Dermis microvascular lymphatic vessel endothelial cell (primary cell): ENCODE measurements around the gene ZNF865. TPM values are rescaled to one million over a fixed set of nuclear protein-coding genes. Genes with fewer than 3 reads are reported as not detected.

Experiments used
- DNase-seq, 2 donors: peaks; one replicate each; pipeline versions ENCODE4 v3.0.0 to v3.0.0-alpha.2; 2010; ENCODE audit warnings: low read depth in 2 of 2
- total RNA-seq: library from RNA; depleted of rRNA; stranded (reverse); fragments of >200 nt; gene quantifications from 2 replicates; pipeline ENCODE4 v1.2.1, GENCODE V29; 2014

ZNF865 gene
- total RNA-seq, 1 donor from 2014 or later = 0.39 TPM

GRCh38 chr19:55623561-55623960 is 18.1 kb downstream of the ZNF865 start:
- no peak for DNase-seq

- peak; percentile 84 to 92 for DNase-seq
Observed at GRCh38 chr19:55624109-55625003, 18.9 kb downstream of the ZNF865 start, which contains the start of gene ZNF784. Gene ZNF784 (minus strand): TSS chr19:55624566. CDS start chr19:55624561, 5 bp downstream.

GRCh38 chr19:55625004-55625326 is 19.5 kb downstream of the ZNF865 start:
- DNase-seq = no peak

- no peak for DNase-seq
Observed at GRCh38 chr19:55626350-55626749, 20.9 kb downstream of the ZNF865 start.

GRCh38 chr19:55632463-55632834 is 27.0 kb downstream of the ZNF865 start:
- peak; percentile 90 to 97 for DNase-seq

- DNase-seq = no peak
Observed at GRCh38 chr19:55633861-55634260, 28.4 kb downstream of the ZNF865 start.

GRCh38 chr19:55635334-55635717 is 29.9 kb downstream of the ZNF865 start:
- DNase-seq = peak in 1 of 2 donors; percentile 10

- no peak for DNase-seq
Observed at GRCh38 chr19:55635856-55636440, 30.5 kb downstream of the ZNF865 start.

GRCh38 chr19:55636723-55637122 is 31.3 kb downstream of the ZNF865 start:
- no peak for DNase-seq

GRCh38 chr19:55637534-55637933 is 32.1 kb downstream of the ZNF865 start:
- no peak for DNase-seq

GRCh38 chr19:55638864-55639359 is 33.5 kb downstream of the ZNF865 start:
- peak in 1 of 2 donors; percentile 40 for DNase-seq

GRCh38 chr19:55640043-55640576 is 34.7 kb downstream of the ZNF865 start:
- peak; percentile 60 to 84 for DNase-seq

- DNase-seq = peak in 1 of 2 donors; percentile 78
Observed at GRCh38 chr19:55640577-55641425, 35.4 kb downstream of the ZNF865 start, which contains the start of gene ZNF580. Gene ZNF580 (plus strand): TSS chr19:55641002. CDS start chr19:55642509, 1,507 bp downstream.

- peak in 1 of 2 donors; percentile 24 for DNase-seq
Observed at GRCh38 chr19:55641426-55642152, 36.1 kb downstream of the ZNF865 start.

- DNase-seq = peak in 1 of 2 donors; percentile 12
Observed at GRCh38 chr19:55642153-55643002, 36.9 kb downstream of the ZNF865 start.

- DNase-seq = peak; percentile 43 to 74
Observed at GRCh38 chr19:55643003-55643886, 37.8 kb downstream of the ZNF865 start, which contains the start of gene ZNF581. Gene ZNF581 (plus strand): TSS chr19:55643649. CDS start chr19:55644572, 923 bp downstream.

GRCh38 chr19:55643887-55644176 is 38.4 kb downstream of the ZNF865 start:
- no peak for DNase-seq

- DNase-seq = no peak
Observed at GRCh38 chr19:55644191-55644833, 38.9 kb downstream of the ZNF865 start.
